Bronchial epithelial cell (primary cell): ENCODE results near the gene SRSF7. TPM values are rescaled to one million over a fixed set of nuclear protein-coding genes. Genes with fewer than 3 reads are reported as not detected.

ENCODE experiments used
- DNase-seq: peaks from one replicate; pipeline ENCODE4 v3.0.0-alpha.2; 2010; ENCODE audit warnings: low read depth
- FAIRE-seq: peaks from 2 replicates; lab custom pipeline; 2011; peaks lifted over from hg19 to GRCh38; lab: Jason Lieb, UNC
- H3K27me3 ChIP-seq: 2 replicates; pipeline ENCODE4 v1.5.1; 2011; ENCODE audit warnings: low read length; ENCODE audit not compliant: control insufficient read depth, insufficient read depth
- H3K36me3 ChIP-seq: 2 replicates; pipeline ENCODE4 v1.5.1; 2011; ENCODE audit warnings: low read length; ENCODE audit not compliant: control insufficient read depth, insufficient read depth
- H3K4me3 ChIP-seq: 2 replicates; pipeline ENCODE4 v1.5.1; 2011; ENCODE audit warnings: mild to moderate bottlenecking, low read depth, low read length, control low read depth
- CTCF ChIP-seq: IDR thresholded peaks from 2 replicates; pipeline ENCODE4 v1.5.1; 2011; ENCODE audit warnings: mild to moderate bottlenecking, moderate library complexity, low read length, control low read depth, inconsistent platforms; ENCODE audit not compliant: insufficient read depth, severe bottlenecking
- total RNA-seq: library from RNA; depleted of rRNA; stranded (reverse); fragments of >200 nt; gene quantifications from 2 replicates; pipeline ENCODE4 v1.2.1, GENCODE V29; 2014

The SRSF7 gene
- total RNA-seq, 1 donor from 2014 or later, result 120 TPM

GRCh38 chr2:38733300-38733971 is 17.7 kb downstream of the SRSF7 start:
- FAIRE-seq, result no peak

GRCh38 chr2:38731684-38732221 is 19.4 kb downstream of the SRSF7 start:
- no peak for FAIRE-seq
- no peak for TF ChIP-seq CTCF
- H3K27me3 ChIP-seq, result no peaks in the 10 kb centered on the region
- no peak overlapping the region for H3K4me3 ChIP-seq
- no peaks in the 10 kb centered on the region for H3K36me3 ChIP-seq
- no peak for DNase-seq

More at GRCh38 chr2:38733300-38733971, 17.7 kb downstream of the SRSF7 start:
- DNase-seq, result no peak
- H3K36me3 ChIP-seq, result peaks cover 4% of the 10 kb centered on the region
- TF ChIP-seq CTCF, result no peak
- H3K4me3 ChIP-seq, result no peak overlapping the region
- no peaks in the 10 kb centered on the region for H3K27me3 ChIP-seq

- DNase-seq (no peak), FAIRE-seq (no peak)
- TF ChIP-seq CTCF, result no peak
- Histone ChIP-seq H3K27me3 (no peaks in the 10 kb centered on the region), H3K4me3 (no peak overlapping the region), H3K36me3 (no peaks in the 10 kb centered on the region)
Measured at GRCh38 chr2:38731090-38731489, 20.1 kb downstream of the SRSF7 start.

- no peak for TF ChIP-seq CTCF
- Histone ChIP-seq H3K27me3 (no peaks in the 10 kb centered on the region), H3K36me3 (no peaks in the 10 kb centered on the region), H3K4me3 (no peak overlapping the region)
- FAIRE-seq (no peak), DNase-seq (no peak)
Measured at GRCh38 chr2:38728694-38729093, 22.5 kb downstream of the SRSF7 start.

- H3K4me3 ChIP-seq, result no peak overlapping the region
- FAIRE-seq (no peak), DNase-seq (no peak)
- H3K36me3 ChIP-seq, result no peaks in the 10 kb centered on the region
- no peaks in the 10 kb centered on the region for H3K27me3 ChIP-seq
- TF ChIP-seq CTCF, result no peak
Measured at GRCh38 chr2:38727661-38728060, 23.5 kb downstream of the SRSF7 start.
